Stimulated activated CD8-positive, alpha-beta memory T cell treated with anti-CD3 and anti-CD28 coated beads, Interleukin-4, amount 100 ng/mL, for 24 hours (primary cell): ENCODE measurements around the gene SGCE.

Source experiments
- DNase-seq: peaks from one replicate; pipeline ENCODE4 v3.0.0-alpha.2; 2020; ENCODE audit warnings: low read depth

The SGCE gene

GRCh38 chr7:94621120-94621519, 34.8 kb downstream of the SGCE start:
- DNase-seq = no peak

- peak; percentile 11 for DNase-seq
Observed at GRCh38 chr7:94620703-94621118, 35.2 kb downstream of the SGCE start.

- DNase-seq = no peak
Observed at GRCh38 chr7:94618126-94618525, 37.8 kb downstream of the SGCE start.

- DNase-seq = no peak
Observed at GRCh38 chr7:94616855-94617254, 39.1 kb downstream of the SGCE start.

DNA sequence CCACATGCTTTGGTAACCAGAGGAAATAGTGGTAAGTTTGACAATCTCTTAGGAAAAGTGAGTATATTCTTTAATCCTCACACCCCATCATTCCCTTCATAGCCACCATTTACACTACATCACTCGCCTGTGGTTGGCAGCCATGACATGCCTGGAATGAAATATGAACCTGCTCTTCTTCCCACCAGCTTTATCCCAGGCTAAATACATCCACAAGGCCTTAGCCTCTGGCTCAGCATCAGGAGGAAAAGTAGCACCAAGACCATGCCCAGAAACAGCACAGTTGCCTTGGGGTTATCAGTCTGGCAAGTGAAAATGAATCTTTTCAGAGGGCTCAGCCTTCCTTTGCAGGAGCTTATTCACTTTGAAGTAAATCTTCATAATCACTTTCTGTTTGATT, 40.3 kb downstream of the SGCE start:
- DNase-seq = no peak

DNA sequence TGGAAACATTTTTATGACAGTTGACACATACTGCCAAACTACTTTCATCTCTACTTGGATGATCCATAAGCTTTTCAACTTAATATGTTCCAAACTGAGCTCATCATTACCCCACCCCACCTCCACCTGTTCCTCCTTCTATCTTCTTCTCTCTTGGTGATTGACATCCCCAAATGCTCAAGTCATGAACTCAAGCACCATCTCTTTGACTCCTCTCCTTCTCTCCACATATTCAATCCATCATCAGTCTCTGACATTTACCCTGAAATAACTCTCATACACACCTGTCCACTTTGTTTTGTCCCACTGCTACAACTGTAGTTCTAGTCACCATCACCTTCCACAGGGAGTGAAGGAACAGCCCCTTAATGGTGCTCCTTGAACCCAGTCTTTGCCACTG, 43.3 kb downstream of the SGCE start:
- no peak for DNase-seq

- DNase-seq = no peak
Observed at GRCh38 chr7:94612253-94612652, 43.7 kb downstream of the SGCE start.

GRCh38 chr7:94609561-94609960, 46.4 kb downstream of the SGCE start:
- no peak for DNase-seq

DNA sequence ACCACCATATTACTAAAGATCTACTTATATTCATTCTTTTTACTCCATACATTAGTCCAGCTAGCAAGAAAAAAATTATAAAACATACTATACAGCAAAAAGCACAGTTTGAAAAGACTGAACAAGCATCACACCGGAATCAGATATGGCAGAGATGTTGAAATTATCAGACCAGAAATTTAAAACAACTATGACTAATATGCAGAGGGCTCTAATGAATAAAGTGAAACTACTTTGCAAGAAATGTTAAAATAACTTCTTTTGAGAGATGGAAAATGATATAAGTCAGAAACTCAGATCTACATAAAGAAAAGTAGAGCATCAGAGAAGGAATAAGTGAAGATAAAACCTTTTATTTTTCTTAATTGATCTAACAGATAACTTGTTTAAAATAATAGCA, 50.9 kb downstream of the SGCE start:
- DNase-seq = no peak

DNA sequence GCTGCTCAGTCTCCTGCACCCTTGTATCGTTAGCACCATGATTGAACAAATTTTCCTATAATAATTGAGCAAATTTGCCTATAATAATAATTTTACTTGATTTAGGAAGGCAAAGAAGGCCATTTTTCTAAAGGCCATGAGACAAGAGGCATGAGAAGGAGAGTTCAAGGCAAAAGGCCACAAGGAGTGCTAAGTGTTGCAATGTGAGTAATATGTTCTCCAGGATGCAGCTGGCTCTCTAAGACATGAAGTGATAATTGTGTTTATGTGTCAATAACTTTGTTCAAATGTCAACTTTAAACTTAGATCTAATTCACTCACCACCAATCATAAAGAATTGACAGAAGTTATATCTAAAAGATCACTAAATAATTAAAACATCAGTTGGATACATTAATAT, 53.8 kb downstream of the SGCE start:
- no peak for DNase-seq

- DNase-seq = no peak
Observed at GRCh38 chr7:94600267-94600666, 55.7 kb downstream of the SGCE start.

- DNase-seq = no peak
Observed at GRCh38 chr7:94595717-94596116, 60.2 kb downstream of the SGCE start.

GRCh38 chr7:94594882-94595281, 61.1 kb downstream of the SGCE start:
- DNase-seq = no peak

GRCh38 chr7:94591176-94591575, 64.8 kb downstream of the SGCE start:
- no peak for DNase-seq

DNA sequence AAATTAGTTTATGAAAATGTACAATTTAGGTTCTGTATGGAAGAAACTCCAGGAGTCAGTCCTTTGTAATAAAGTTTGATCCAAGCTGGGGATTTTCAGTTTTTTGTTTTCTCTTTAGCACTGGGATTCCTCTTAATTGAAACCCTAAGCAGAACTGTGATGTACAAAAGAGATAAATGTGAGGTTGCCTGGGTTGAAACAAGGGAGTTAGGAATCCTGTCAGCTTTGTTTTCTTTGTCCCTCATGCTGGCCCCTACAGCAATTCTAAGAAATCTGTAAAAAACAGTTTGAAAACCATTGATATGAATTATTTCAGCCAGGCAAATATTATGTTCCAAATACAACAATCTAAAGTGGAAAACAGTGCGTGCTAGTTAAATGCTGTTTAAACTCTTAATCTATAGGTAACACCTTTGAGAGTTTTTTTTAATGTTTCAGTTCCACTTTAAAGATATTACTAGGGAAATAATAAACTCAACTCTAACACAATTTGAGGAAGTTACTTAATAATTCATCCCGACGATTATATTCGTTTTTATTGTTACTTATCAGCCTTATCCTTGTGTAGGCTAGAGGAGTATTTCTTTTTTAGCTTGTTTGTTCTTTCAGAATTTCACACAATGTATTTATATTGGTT, 65.3 kb downstream of the SGCE start:
- DNase-seq = no peak

DNA sequence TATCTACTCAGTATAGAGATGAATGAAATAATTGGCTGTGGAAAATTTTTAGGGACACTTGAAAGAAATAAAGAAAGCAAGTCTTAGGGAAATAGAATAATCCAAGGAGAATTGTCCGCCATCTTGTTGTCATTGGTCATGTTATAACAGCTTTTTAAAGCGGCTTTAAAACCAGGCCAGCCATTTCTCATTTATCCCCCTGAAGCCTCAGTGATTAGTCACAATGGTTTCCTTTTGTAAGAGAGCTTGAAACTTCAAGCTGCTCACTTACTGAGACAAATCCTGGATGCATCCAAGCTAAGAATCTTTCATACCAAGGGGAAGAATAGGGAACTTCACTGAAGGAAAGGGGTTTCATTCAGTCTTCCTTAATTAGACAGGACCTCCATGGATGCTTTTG, 67.9 kb downstream of the SGCE start:
- no peak for DNase-seq

GRCh38 chr7:94584113-94584512, 71.8 kb downstream of the SGCE start:
- no peak for DNase-seq

- DNase-seq = no peak
Observed at GRCh38 chr7:94580601-94581000, 75.3 kb downstream of the SGCE start.

DNA sequence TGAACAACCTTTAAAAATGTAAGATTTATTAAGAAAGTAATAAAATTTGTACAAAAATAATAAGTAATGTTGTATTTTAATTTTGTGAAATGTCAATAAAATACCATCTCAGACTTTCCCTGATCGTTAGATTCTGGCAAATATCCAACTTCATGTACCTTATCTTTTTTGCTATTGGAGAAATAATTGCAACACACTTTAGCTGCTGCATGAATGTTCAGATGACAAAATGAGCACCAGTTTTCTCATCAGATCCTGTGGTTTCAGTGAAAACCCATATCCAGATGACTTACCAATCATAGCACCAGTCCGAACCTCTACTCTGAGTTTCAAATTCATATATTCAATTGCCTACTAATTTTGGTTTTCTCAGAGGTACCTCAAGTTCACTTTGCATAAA, 76.5 kb downstream of the SGCE start:
- DNase-seq = no peak

DNA sequence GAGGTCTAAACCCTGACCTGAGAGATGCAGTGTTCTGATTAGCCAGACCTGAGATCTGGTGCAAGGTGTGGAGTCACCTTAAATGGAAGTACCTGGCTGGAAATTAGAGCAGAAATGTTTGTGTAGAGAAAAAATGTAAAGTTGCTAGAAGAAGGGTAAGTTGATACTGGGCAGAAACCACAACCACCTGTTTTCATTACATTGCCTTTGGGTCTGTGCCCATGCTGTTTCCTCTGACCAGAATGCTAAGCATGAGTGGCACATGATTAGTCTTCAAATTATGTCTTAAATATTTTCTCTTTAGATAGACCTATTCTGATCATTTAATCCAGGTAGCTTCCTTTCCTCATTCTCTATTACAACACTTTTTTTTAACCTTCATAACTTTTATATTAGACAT, 77.3 kb downstream of the SGCE start:
- no peak for DNase-seq

DNA sequence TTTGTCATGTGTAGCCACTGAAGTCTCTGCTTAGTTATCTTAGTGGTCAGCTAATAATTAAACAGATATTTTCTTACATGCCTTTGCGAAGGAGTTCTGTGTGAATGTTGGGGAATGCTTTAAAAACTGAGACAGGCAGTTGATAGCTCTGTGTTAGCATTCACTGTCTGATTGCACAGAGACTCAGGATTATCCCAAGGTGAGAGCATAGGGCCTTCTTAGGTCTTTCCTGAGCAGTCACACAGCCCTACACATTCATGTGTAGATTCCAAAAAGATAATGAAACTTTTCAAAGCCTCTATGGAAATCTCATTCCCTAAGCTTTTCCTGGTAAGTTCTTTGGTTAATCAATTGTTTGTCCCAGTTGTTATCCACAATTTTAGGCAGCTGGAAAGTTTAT, 78.6 kb downstream of the SGCE start:
- no peak for DNase-seq

DNA sequence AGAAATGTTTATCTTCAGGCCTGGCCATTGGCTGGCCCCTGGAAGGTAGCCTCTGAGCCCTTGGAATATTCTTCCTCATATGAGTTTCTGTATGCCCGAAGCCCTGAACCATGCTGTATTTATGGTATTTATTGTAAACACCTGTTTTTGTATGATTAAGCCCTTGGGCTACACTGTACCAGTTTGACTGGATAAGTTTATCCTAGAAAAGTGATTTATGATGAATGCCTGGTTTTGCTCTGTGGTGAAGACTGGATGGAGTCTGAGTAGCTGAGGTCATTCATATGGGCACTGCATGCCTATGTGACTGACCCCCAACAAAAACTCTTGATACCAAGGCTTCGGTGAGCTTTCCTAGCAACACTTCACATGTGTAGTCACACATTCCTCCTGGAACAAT, 79.6 kb downstream of the SGCE start:
- DNase-seq = no peak

- DNase-seq = no peak
Observed at GRCh38 chr7:94575646-94576045, 80.3 kb downstream of the SGCE start.

- DNase-seq = no peak
Observed at GRCh38 chr7:94571816-94572215, 84.1 kb downstream of the SGCE start.

- DNase-seq = no peak
Observed at GRCh38 chr7:94567396-94567795, 88.5 kb downstream of the SGCE start.
